PFSK-1 (cell line): ENCODE data around the gene MX2.

ENCODE experiments used
- POLR2AphosphoS5 ChIP-seq: IDR thresholded peaks from 2 replicates; pipeline ENCODE4 v1.6.1; 2012; ENCODE audit warnings: low read depth, mild to moderate bottlenecking, control low read depth, low read length, moderate library complexity
- TAF1 ChIP-seq: IDR thresholded peaks from 2 replicates; pipeline ENCODE4 v1.6.1; 2012; ENCODE audit warnings: low read length, control low read depth, borderline replicate concordance; ENCODE audit not compliant: insufficient read depth

GRCh38 chr21:41403966-41404365 is 42.1 kb downstream of the MX2 start:
- TF ChIP-seq POLR2AphosphoS5 (no peak), TAF1 (no peak)
